K562 (cell line): ENCODE results near the gene UCKL1. TPM values are rescaled to one million over a fixed set of nuclear protein-coding genes. Genes with fewer than 3 reads are reported as not detected.

Source experiments
- microRNA counts: library from miRNA; unstranded; fragments of <30 nt; microRNA quantifications from one replicate; lab custom pipeline; 2016
- microRNA-seq: library from miRNA; unstranded; fragments of <30 nt; microRNA quantifications from one replicate; pipeline ENCODE4, GENCODE V29; 2018; ENCODE audit warnings: borderline microRNAs expressed
- polyA plus RNA-seq, 8 experiments: library from polyadenylated mRNA; depleted of rRNA in 4 of 8; stranded (reverse) in 5 of 8; unstranded in 3 of 8; fragments of >200 nt; fragmentation: Nextera tagmentation in 2 of 8; fragmentation: Illumina TruSeq in 1 of 8; extraction: Ambion mirVana in 2 of 8; extraction: Trizol in 1 of 8; gene quantifications; 2 replicates each; pipeline versions ENCODE4 v1.2.1 to v1.2.3, GENCODE V29; 2011 to 2014; ENCODE audit warnings: inconsistent platforms in 1 of 8, missing spikeins in 1 of 8
- small RNA-seq: library from RNA; depleted of rRNA; stranded (forward); fragments of <200 nt; gene quantifications from one replicate; pipeline ENCODE3, GENCODE V24; 2014
- total RNA-seq, 7 experiments: library from RNA; depleted of rRNA in 6 of 7; stranded (reverse); fragments of >200 nt in 6 of 7; fragmentation: Illumina TruSeq in 2 of 7; extraction: Trizol in 2 of 7; gene quantifications; 2 replicates each; pipeline versions ENCODE4 v1.2.1 to v1.2.3, GENCODE V29; 2011 to 2021; ENCODE audit warnings: low replicate concordance in 1 of 7

UCKL1 gene
- total and polyA plus RNA-seq, 9 of the 15 experiments (the other 6 are each of a cell fraction or from before 2014, with no cell fraction given) = 3.1 to 52.8 (median 24.2) TPM

MicroRNAs within 50 kb of the gene (microRNA counts, 767-probe panel; counts per million panel counts)
- 1,344 counts per million, percentile 32 among the panel's probes with 10 or more counts for microRNA hsa-miR-1914-5p (lab: Ali Mortazavi, UCI)
- microRNA hsa-miR-647 (lab: Ali Mortazavi, UCI) = 870 counts per million, percentile 17 among the panel's probes with 10 or more counts
- microRNA hsa-miR-941 (lab: Ali Mortazavi, UCI) = 3,352 counts per million, percentile 74 among the panel's probes with 10 or more counts

Small RNA genes lying within 50 kb of the gene (microRNA-seq; reads per million reads assigned to microRNA genes)
- gene MIR1914 (2.5 reads per million, percentile 30 among the genes with 10 or more reads in this experiment), gene MIR647 (not detected), gene MIR941-1 (not detected), gene MIR941-2 (not detected), gene MIR941-3 (not detected), gene MIR941-4 (not detected), gene MIR941-5 (not detected)

Small RNA genes lying within 50 kb of the gene (small RNA-seq; reads per million reads assigned to genes)
- gene MIR647 = not detected
- not detected for gene MIR941-2
- gene MIR941-4 = not detected
- 0.22 reads per million for gene MIR941-5
- 0.18 reads per million for gene RNU1-134P

Other genes with a start within 250 kb of the UCKL1 start
Only the 7 nearest of the 19 such genes appear.
- 54.7 and 69.8 TPM in 2 replicates for gene TPD52L2, start 91.1 kb downstream of the UCKL1 start, total RNA-seq (2014; rRNA removed)
- gene TPD52L2, start 91.1 kb downstream of the UCKL1 start, total RNA-seq (2014; rRNA removed; fragmentation: Illumina TruSeq; extraction: Trizol) = 60.6 and 66.7 TPM in 2 replicates
- gene TPD52L2, start 91.1 kb downstream of the UCKL1 start, total RNA-seq (2015; rRNA removed; fragmentation: Illumina TruSeq; extraction: Trizol) = 74.6 and 76.2 TPM in 2 replicates
- gene TPD52L2, start 91.1 kb downstream of the UCKL1 start, total RNA-seq (2021) = 94.2 and 95.4 TPM in 2 replicates
- 97.8 and 117 TPM in 2 replicates for gene TPD52L2, start 91.1 kb downstream of the UCKL1 start, polyA plus RNA-seq (2011; rRNA removed)
- 112 and 115 TPM in 2 replicates for gene TPD52L2, start 91.1 kb downstream of the UCKL1 start, polyA plus RNA-seq (2014; fragmentation: Illumina TruSeq; extraction: Trizol)
- 1 to 10 TPM; 1.9 to 9.3 TPM for gene TPD52L2, start 91.1 kb downstream of the UCKL1 start, polyA plus RNA-seq (2014; fragmentation: Nextera tagmentation; extraction: Ambion mirVana)
- gene TPD52L2, start 91.1 kb downstream of the UCKL1 start, polyA plus RNA-seq (2014; rRNA removed) = 98.5 and 99.5 TPM in 2 replicates
- gene DNAJC5, start 61.3 kb downstream of the UCKL1 start, total RNA-seq (2014; rRNA removed) = 31.3 and 41.1 TPM in 2 replicates
- gene DNAJC5, start 61.3 kb downstream of the UCKL1 start, total RNA-seq (2014; rRNA removed; fragmentation: Illumina TruSeq; extraction: Trizol) = 10.3 and 13.4 TPM in 2 replicates
- 28.4 and 29.5 TPM in 2 replicates for gene DNAJC5, start 61.3 kb downstream of the UCKL1 start, total RNA-seq (2015; rRNA removed; fragmentation: Illumina TruSeq; extraction: Trizol)
- gene DNAJC5, start 61.3 kb downstream of the UCKL1 start, total RNA-seq (2021) = 42.3 and 42.8 TPM in 2 replicates
- gene DNAJC5, start 61.3 kb downstream of the UCKL1 start, polyA plus RNA-seq (2011; rRNA removed) = 22.4 and 23.4 TPM in 2 replicates
- gene DNAJC5, start 61.3 kb downstream of the UCKL1 start, polyA plus RNA-seq (2014; fragmentation: Illumina TruSeq; extraction: Trizol) = 21.8 and 27.2 TPM in 2 replicates
- under 1 TPM; 0.95 to 0.99 TPM for gene DNAJC5, start 61.3 kb downstream of the UCKL1 start, polyA plus RNA-seq (2014; fragmentation: Nextera tagmentation; extraction: Ambion mirVana)
- 25.5 and 26.3 TPM in 2 replicates for gene DNAJC5, start 61.3 kb downstream of the UCKL1 start, polyA plus RNA-seq (2014; rRNA removed)
- 13.5 and 17.2 TPM in 2 replicates for gene ZNF512B, start 13.5 kb upstream of the UCKL1 start, total RNA-seq (2014; rRNA removed)
- gene ZNF512B, start 13.5 kb upstream of the UCKL1 start, total RNA-seq (2014; rRNA removed; fragmentation: Illumina TruSeq; extraction: Trizol) = 3.2 and 3.8 TPM in 2 replicates
- gene ZNF512B, start 13.5 kb upstream of the UCKL1 start, total RNA-seq (2015; rRNA removed; fragmentation: Illumina TruSeq; extraction: Trizol) = 11.2 and 11.3 TPM in 2 replicates
- 24.9 and 27.8 TPM in 2 replicates for gene ZNF512B, start 13.5 kb upstream of the UCKL1 start, total RNA-seq (2021)
- gene ZNF512B, start 13.5 kb upstream of the UCKL1 start, polyA plus RNA-seq (2011; rRNA removed) = 3.9 and 4.2 TPM in 2 replicates
- gene ZNF512B, start 13.5 kb upstream of the UCKL1 start, polyA plus RNA-seq (2014; fragmentation: Illumina TruSeq; extraction: Trizol) = 8.2 and 14.9 TPM in 2 replicates
- under 1 TPM; 0.01 to 0.03 TPM for gene ZNF512B, start 13.5 kb upstream of the UCKL1 start, polyA plus RNA-seq (2014; fragmentation: Nextera tagmentation; extraction: Ambion mirVana)
- 13.0 and 16.5 TPM in 2 replicates for gene ZNF512B, start 13.5 kb upstream of the UCKL1 start, polyA plus RNA-seq (2014; rRNA removed)
- gene SAMD10, start 23.2 kb upstream of the UCKL1 start, total RNA-seq (2014; rRNA removed) = 4.8 and 9.8 TPM in 2 replicates
- gene SAMD10, start 23.2 kb upstream of the UCKL1 start, total RNA-seq (2014; rRNA removed; fragmentation: Illumina TruSeq; extraction: Trizol) = 0.95 and 1.1 TPM in 2 replicates
- gene SAMD10, start 23.2 kb upstream of the UCKL1 start, total RNA-seq (2015; rRNA removed; fragmentation: Illumina TruSeq; extraction: Trizol) = 3.5 and 4.8 TPM in 2 replicates
- 12.1 and 15.2 TPM in 2 replicates for gene SAMD10, start 23.2 kb upstream of the UCKL1 start, total RNA-seq (2021)
- gene SAMD10, start 23.2 kb upstream of the UCKL1 start, polyA plus RNA-seq (2011; rRNA removed) = 3.9 and 6.8 TPM in 2 replicates
- 6.0 and 9.6 TPM in 2 replicates for gene SAMD10, start 23.2 kb upstream of the UCKL1 start, polyA plus RNA-seq (2014; fragmentation: Illumina TruSeq; extraction: Trizol)
- under 1 TPM; 0.37 to 0.52 TPM for gene SAMD10, start 23.2 kb upstream of the UCKL1 start, polyA plus RNA-seq (2014; fragmentation: Nextera tagmentation; extraction: Ambion mirVana)
- 11.4 and 12.4 TPM in 2 replicates for gene SAMD10, start 23.2 kb upstream of the UCKL1 start, polyA plus RNA-seq (2014; rRNA removed)
- gene PRPF6, start 24.7 kb upstream of the UCKL1 start, total RNA-seq (2014; rRNA removed) = 59.9 and 65.9 TPM in 2 replicates
- gene PRPF6, start 24.7 kb upstream of the UCKL1 start, total RNA-seq (2014; rRNA removed; fragmentation: Illumina TruSeq; extraction: Trizol) = 37.1 and 45.0 TPM in 2 replicates
- gene PRPF6, start 24.7 kb upstream of the UCKL1 start, total RNA-seq (2015; rRNA removed; fragmentation: Illumina TruSeq; extraction: Trizol) = 69.1 and 70.2 TPM in 2 replicates
- 79.5 and 83.2 TPM in 2 replicates for gene PRPF6, start 24.7 kb upstream of the UCKL1 start, total RNA-seq (2021)
- gene PRPF6, start 24.7 kb upstream of the UCKL1 start, polyA plus RNA-seq (2011; rRNA removed) = 31.9 and 38.8 TPM in 2 replicates
- 65.2 and 68.2 TPM in 2 replicates for gene PRPF6, start 24.7 kb upstream of the UCKL1 start, polyA plus RNA-seq (2014; fragmentation: Illumina TruSeq; extraction: Trizol)
- gene PRPF6, start 24.7 kb upstream of the UCKL1 start, polyA plus RNA-seq (2014; fragmentation: Nextera tagmentation; extraction: Ambion mirVana) = 1 to 10 TPM; 4.2 to 4.3 TPM
- gene PRPF6, start 24.7 kb upstream of the UCKL1 start, polyA plus RNA-seq (2014; rRNA removed) = 53.9 and 60.5 TPM in 2 replicates
- gene C20orf204, start 79.8 kb upstream of the UCKL1 start, total RNA-seq (2014; rRNA removed) = 0.59 and 0.73 TPM in 2 replicates
- 0.10 and 0.22 TPM in 2 replicates for gene C20orf204, start 79.8 kb upstream of the UCKL1 start, total RNA-seq (2014; rRNA removed; fragmentation: Illumina TruSeq; extraction: Trizol)
- gene C20orf204, start 79.8 kb upstream of the UCKL1 start, total RNA-seq (2015; rRNA removed; fragmentation: Illumina TruSeq; extraction: Trizol) = 0.36 and 0.45 TPM in 2 replicates
- gene C20orf204, start 79.8 kb upstream of the UCKL1 start, total RNA-seq (2021) = 0.67 and 1.1 TPM in 2 replicates
- 0.11 and 0.22 TPM in 2 replicates for gene C20orf204, start 79.8 kb upstream of the UCKL1 start, polyA plus RNA-seq (2011; rRNA removed)
- gene C20orf204, start 79.8 kb upstream of the UCKL1 start, polyA plus RNA-seq (2014; fragmentation: Illumina TruSeq; extraction: Trizol) = 0.11 and 0.16 TPM in 2 replicates
- gene C20orf204, start 79.8 kb upstream of the UCKL1 start, polyA plus RNA-seq (2014; fragmentation: Nextera tagmentation; extraction: Ambion mirVana) = not detected
- gene C20orf204, start 79.8 kb upstream of the UCKL1 start, polyA plus RNA-seq (2014; rRNA removed) = 0.94 and 1.6 TPM in 2 replicates
- gene SOX18, start 93.2 kb upstream of the UCKL1 start, total RNA-seq (2014; rRNA removed) = 2.7 and 6.2 TPM in 2 replicates
- gene SOX18, start 93.2 kb upstream of the UCKL1 start, total RNA-seq (2014; rRNA removed; fragmentation: Illumina TruSeq; extraction: Trizol) = 0.13 and 0.15 TPM in 2 replicates
- gene SOX18, start 93.2 kb upstream of the UCKL1 start, total RNA-seq (2015; rRNA removed; fragmentation: Illumina TruSeq; extraction: Trizol) = 0.76 and 0.94 TPM in 2 replicates
- 19.8 and 20.4 TPM in 2 replicates for gene SOX18, start 93.2 kb upstream of the UCKL1 start, total RNA-seq (2021)
- gene SOX18, start 93.2 kb upstream of the UCKL1 start, polyA plus RNA-seq (2011; rRNA removed) = 0.33 and 0.47 TPM in 2 replicates
- gene SOX18, start 93.2 kb upstream of the UCKL1 start, polyA plus RNA-seq (2014; fragmentation: Illumina TruSeq; extraction: Trizol) = 0.21 and 0.78 TPM in 2 replicates
- under 1 TPM; 0.20 to 0.23 TPM for gene SOX18, start 93.2 kb upstream of the UCKL1 start, polyA plus RNA-seq (2014; fragmentation: Nextera tagmentation; extraction: Ambion mirVana)
- 4.4 and 6.8 TPM in 2 replicates for gene SOX18, start 93.2 kb upstream of the UCKL1 start, polyA plus RNA-seq (2014; rRNA removed)